Neural cell (in vitro differentiated cells): Measurements from ENCODE around the gene LY6G5B.

Experiments used
- CTCF ChIP-seq: fragments of 450-650 bp; IDR thresholded peaks from 2 replicates; pipeline ENCODE4 v1.5.1; 2014; ENCODE audit warnings: antibody characterized with exemption, mild to moderate bottlenecking, moderate library complexity; ENCODE audit not compliant: poor library complexity, severe bottlenecking
- EP300 ChIP-seq: fragments of 450-650 bp; conservative IDR thresholded peaks from 2 replicates; pipeline ENCODE4 v1.6.1; 2014; ENCODE audit warnings: antibody characterized with exemption, mild to moderate bottlenecking, moderate library complexity; ENCODE audit not compliant: poor library complexity, severe bottlenecking
- EZH2 ChIP-seq: fragments of 200-600, 300-800 bp; shearing (Covaris generic), sonication (generic); IDR thresholded peaks from 2 replicates; pipeline ENCODE4 v1.6.1; 2014; ENCODE audit warnings: antibody characterized with exemption, low read length, borderline replicate concordance, mild to moderate bottlenecking; ENCODE audit not compliant: insufficient read depth, poor library complexity, severe bottlenecking
- POLR2AphosphoS5 ChIP-seq: IDR thresholded peaks from 2 replicates; pipeline ENCODE4 v1.6.1; 2012
- TAF1 ChIP-seq: IDR thresholded peaks from 2 replicates; pipeline ENCODE4 v1.6.1; 2012; ENCODE audit warnings: low read depth

GRCh38 chr6:31693535-31693934 lies 23.8 kb downstream of the LY6G5B start:
- TF ChIP-seq CTCF: no peak
- no peak for TF ChIP-seq POLR2AphosphoS5
- TF ChIP-seq TAF1: no peak
- TF ChIP-seq EZH2: no peak
- TF ChIP-seq EP300: no peak
